Measurements from ENCODE around the gene NR1I3. TPM values are rescaled to one million over a fixed set of nuclear protein-coding genes. Genes with fewer than 3 reads are reported as not detected.

NR1I3 gene
- total RNA-seq, 1 donor from 2014 or later, result not detected

DNA sequence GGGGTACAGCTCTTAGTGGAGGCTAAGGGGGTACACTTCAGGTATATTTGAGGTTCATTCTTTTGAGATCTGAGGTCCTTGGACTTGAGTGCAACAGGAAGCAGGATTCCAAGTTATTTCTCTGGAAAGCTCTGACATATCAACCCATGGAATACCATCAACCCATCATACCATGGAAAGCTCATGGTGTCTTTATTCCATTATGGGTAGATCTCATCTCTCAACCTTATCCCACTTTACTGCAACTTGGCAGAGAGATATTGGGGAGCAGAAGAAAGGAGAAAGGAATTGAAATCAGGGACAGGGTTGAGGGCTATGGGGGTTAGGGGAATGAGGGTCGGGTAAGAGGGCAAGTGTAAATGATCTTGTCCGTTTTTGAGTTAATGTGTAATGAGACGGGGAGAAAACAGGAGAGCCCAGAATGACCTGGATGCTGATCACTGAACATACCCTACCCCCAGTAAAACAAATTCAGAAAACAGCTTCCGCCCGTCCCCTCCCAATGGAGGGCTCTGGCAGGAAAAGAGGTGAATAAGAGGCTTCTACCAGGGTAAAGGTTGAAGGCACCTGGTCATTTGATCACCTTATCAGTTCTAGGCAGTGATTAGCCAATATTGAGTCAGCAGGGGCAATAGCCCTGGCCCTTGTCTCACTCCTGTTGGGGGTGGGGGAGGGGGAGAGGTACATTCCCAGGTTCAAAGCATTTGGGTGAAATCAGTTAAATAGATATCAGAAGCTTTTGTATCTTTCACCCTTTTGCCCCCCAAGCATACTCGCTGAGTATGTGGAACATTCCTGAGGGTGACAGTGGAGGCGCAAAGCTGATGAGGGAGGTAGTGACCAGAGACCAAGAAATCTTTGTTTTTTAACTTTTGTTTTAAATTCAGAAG, 14.0 kb downstream of the NR1I3 start:
- ATAC-seq (ENCODE audit: poor library complexity), result no peak
- intact Hi-C loops (cut with DNase I), result no loop called here

DNA sequence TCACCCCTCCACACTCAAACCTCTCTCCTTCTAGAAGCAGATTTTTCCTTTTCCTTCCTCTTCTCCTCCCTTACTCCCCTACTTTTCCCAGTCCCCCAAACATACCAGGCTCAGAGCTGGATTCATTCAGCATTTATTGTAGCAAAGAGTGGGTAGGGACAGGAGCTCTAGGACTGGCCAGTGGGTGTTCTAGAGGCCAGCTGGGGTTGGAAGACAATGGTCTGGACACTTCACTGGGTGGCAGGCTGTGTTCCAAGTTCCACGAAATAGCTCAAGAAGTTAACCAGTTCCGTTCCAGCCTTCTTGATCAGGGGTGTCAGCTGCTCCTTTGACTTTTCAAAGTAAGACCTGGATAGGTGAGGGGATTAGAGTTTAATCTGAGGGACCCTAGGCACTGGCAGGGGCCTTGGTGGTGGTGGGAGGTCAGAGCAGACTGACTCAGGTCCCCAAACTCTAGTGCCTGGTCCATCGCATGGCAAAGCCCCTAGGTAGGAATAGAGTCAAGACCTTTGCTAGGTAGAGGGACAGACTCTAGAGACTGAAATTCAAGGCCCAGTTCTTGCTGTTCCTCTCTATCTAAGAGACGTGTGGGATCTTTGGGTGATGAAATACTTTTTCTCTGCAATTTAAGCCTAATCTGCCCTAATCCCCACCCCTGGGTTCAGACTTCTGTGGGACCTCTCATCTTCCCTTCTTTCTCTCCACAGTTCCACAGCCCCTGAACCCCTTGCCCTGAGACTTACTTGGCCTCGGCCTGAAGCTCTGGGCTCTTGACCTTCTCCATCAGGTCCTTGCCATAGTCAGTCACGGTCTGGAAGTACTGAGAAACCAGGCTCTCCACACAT, 15.6 kb downstream of the NR1I3 start:
- intact Hi-C loops (cut with DNase I), result no loop called here
- ATAC-seq (ENCODE audit: poor library complexity), result no peak
- DNase-seq, result no peak

More for the DNA sequence above, 14.0 kb downstream of the NR1I3 start:
- no peak for DNase-seq

DNA sequence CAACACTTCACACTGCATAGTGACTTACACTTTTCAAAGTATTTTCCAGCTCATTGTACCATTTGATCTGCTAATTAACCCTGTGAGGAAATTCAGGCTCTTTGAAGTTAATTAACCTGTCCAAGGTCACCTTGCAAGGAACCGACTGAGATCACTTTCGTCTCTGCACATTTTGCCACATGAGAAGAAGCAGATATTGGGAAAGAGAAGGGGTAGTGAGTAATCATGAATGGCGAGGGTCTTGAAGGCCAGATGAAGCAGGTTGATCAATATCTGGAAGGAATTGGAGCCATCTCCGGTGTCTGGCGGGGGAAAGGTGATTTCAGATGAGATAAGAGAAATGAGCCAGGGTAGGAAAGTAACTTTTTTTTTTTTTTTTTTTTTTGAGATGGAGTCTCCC, 18.0 kb downstream of the NR1I3 start:
- intact Hi-C loops (cut with DNase I), result no loop called here
- DNase-seq (no peak), ATAC-seq (ENCODE audit: poor library complexity) (no peak)

DNA sequence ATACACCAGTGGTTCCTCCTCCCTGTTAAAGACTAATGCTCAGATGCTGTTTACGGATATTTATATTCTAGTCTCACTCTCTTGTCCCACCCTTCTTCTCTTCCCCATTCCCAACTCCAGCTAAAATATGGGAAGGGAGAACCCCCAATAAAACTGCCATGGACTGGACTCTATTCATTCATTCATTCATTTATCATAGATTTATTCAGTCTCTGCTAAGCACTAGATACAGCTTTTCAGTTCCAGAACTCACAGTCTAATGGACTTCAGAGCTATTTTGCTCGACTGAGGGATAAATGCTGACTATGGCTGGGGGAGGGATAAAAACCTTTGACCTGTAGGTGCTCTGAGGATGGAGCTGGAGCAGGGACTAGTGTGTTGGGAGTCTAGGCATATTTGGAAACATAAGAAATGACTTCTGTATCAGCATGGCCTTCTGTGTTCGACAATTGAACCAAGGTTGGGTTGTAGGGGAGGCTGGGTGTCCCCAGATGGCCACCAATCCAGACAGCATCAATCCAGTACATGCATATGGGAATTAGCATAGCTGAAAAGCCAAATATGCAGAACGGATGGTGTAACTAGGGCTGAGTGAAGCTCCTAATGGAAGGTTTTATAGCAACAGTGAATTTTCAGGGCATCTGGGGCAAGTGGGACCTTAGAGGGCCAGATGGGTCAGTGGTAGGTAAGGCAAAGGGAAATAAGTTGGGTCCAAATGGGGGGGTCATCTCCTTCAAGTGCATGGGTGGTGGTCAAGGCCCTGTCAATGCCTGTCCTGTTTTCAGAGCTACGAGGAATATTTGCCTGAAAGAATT, 18.7 kb downstream of the NR1I3 start:
- DNase-seq (no peak), ATAC-seq (ENCODE audit: poor library complexity) (no peak)
- intact Hi-C loops (cut with DNase I), result no loop called here

DNA sequence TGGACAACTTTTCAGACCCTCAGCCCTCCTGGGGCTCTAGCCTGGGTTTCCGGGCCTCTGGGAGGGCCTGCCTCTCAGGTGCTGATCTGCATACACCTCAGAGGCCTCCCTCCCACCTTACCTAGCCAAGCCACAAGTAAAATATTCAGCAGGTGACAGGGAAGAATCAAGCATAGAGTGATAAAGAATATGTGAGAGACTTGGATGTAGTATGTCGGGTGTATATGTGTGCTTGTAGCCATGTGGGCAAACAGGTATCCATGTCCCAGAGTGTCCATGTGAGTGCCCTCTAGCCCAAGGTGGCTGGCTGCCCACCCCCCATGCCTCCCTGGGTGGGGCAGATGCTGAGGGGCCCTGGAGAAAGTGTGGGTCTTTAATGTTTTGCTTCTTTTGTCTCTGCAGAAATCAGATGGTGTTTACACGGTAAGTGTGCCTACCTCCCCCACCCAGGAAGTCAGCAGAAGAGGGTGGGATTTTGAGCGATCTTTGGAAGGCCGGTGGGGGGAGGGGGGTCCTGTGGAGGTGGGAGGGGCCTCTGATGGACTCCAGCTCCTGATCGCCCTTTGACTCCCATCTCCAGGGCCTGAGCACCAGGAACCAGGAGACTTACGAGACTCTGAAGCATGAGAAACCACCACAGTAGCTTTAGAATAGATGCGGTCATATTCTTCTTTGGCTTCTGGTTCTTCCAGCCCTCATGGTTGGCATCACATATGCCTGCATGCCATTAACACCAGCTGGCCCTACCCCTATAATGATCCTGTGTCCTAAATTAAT, 19.5 kb downstream of the NR1I3 start:
- DNase-seq, result no peak
- no peak for ATAC-seq (ENCODE audit: poor library complexity)
- intact Hi-C loops (cut with DNase I), result no loop called here

DNA sequence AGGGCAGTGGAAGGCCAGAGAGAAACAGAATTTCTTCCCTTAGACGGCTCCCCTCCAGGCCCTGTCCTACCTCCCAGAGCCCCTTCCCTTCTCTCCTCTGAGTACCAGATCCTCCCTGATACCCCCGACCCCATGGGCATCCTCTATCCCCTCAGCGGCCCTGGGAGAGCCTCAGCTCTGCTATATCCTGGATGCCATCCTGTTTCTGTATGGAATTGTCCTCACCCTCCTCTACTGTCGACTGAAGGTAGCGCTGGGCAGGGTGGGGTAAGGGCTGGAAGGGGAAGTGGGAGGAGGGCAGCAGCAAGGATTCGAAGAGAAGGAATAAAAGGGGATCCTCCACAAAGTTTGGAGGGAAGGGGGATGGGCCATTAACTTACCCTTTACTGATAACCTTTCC, 20.2 kb downstream of the NR1I3 start:
- no peak for ATAC-seq (ENCODE audit: poor library complexity)
- intact Hi-C loops (cut with DNase I), result no loop called here
- DNase-seq, result no peak

DNA sequence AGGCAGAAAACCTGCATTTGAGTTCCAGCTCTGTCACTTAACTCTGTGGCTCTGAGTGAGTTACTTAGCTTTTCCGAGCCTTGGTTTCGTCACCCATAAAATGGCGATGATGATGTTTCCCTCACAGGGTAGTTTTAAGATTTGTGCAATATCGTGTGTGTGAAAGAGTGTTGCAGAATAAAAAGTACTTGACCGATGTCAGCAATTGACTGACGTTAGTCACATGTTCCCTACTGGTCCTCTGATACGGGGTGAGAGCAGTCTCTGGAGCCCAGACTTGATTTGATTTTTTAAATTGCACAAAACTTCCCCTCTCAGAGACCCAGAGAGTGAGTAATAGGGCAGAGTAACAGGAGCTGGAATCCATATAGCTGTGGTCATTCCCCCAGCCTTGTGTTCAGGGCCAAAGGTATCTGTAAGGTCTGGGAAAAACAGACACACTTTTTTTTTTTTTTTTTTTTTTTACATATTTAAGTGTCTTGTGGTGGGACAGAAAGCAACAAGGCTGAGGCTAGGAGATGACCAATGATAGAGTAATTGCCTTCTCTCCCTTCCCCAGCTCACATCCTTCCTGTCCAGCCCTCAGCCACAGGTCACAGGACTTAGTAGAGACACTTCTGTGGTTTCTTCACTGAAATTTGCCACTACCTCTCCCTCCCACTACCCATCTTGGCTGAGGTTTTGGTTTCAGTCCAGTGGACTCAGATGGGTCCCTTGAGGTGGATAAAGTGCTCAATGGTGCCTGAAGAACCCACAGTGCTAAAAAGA, 20.9 kb downstream of the NR1I3 start:
- no peak for DNase-seq
- intact Hi-C loops (cut with DNase I), result no loop called here
- peak; percentile 62 for ATAC-seq (ENCODE audit: poor library complexity)

DNA sequence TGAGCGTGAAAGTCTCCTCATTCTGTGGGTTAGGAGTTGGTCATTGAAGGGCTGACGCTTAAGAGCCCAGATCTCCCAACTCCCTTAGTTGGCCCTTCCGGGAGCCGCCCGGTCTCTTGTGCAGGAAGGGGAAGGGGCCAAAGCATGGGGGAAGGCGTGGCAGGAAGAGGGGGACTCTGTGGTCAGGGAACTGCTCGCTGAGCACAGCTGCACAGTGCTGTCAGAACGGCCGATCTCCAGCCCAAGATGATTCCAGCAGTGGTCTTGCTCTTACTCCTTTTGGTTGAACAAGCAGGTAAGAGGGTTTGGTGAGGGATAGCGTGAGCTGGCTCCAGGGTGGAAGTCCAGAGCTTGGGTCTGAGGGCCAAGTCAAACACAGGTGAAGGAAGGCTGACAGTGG, 22.9 kb downstream of the NR1I3 start, which contains the start of gene FCER1G:
Gene FCER1G (plus strand): TSS at position 220 of the 400 bp plus-strand sequence. CDS start 27 bp downstream, at position 247.
- intact Hi-C loops (cut with DNase I), result no loop called here
- DNase-seq (peak; percentile 81), ATAC-seq (ENCODE audit: poor library complexity) (peak; percentile 60)

DNA sequence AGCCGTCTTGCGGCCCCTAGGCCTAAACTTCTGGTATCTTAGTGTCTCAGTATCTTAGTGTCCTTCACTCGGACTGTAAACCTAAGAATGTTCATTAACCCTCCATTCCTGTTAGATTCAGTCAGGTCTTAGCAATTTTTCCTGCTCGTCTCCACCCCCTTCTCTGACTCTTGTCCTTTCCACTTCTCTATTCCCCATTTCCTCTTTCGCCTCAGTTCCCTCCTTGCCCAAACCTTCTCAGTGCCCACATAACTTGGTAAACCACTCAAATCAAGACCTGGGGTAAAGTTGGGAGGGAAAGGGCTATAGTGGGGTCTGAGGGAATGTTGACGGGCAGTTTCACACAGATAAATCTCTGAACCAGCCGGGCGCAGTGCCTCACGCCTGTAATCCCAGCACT, 23.6 kb downstream of the NR1I3 start:
- peak; percentile 19 for ATAC-seq (ENCODE audit: poor library complexity)
- intact Hi-C loops (cut with DNase I), result no loop called here
- no peak for DNase-seq

DNA sequence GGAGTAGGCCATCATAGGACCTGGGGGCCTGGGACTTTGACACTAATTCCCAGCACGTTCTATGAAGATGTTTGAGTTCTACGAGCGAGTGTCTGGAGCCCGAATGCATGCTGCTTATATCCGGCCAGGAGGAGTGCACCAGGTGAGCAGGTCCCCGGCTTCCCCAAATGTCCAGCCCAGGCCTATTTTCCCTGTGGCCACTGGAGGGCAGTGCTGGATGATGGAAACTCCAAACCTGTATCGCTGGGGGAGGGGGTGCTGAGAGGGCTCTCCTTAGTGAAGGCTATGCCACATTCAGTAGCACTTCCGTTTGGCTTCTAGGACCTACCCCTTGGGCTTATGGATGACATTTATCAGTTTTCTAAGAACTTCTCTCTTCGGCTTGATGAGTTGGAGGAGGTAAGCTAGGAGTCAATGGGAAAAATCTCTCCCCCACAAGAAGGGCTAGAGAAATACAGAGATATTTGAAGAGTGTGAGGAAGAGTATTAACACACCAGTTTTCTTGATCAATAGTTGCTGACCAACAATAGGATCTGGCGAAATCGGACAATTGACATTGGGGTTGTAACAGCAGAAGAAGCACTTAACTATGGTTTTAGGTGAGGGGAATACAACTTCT, 28.1 kb downstream of the NR1I3 start:
- DNase-seq (peak; percentile 82), ATAC-seq (ENCODE audit: poor library complexity) (peak; percentile 72)
- intact Hi-C loops (cut with DNase I), result no loop called here

DNA sequence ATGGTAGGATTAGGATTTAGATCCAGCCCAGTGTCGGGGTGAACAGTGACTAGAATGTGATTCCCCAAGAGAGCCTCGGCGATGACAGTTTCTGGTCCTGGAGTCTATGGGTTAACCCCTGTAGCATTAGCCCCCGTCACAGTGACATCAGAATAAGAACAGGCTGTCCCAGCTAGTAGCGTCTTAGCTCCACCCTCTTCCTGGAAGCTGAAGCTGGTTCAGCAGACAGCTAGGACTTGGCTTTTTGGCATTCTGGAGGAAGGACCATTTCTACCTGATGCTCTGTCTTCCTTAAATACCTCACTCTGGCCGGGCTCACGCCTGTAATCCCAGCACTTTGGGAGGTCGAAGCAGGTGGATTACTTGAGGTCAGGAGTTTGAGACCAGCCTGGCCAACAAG, 30.8 kb downstream of the NR1I3 start:
- intact Hi-C loops (cut with DNase I), result no loop called here
- DNase-seq (peak; percentile 59), ATAC-seq (ENCODE audit: poor library complexity) (peak; percentile 67)

DNA sequence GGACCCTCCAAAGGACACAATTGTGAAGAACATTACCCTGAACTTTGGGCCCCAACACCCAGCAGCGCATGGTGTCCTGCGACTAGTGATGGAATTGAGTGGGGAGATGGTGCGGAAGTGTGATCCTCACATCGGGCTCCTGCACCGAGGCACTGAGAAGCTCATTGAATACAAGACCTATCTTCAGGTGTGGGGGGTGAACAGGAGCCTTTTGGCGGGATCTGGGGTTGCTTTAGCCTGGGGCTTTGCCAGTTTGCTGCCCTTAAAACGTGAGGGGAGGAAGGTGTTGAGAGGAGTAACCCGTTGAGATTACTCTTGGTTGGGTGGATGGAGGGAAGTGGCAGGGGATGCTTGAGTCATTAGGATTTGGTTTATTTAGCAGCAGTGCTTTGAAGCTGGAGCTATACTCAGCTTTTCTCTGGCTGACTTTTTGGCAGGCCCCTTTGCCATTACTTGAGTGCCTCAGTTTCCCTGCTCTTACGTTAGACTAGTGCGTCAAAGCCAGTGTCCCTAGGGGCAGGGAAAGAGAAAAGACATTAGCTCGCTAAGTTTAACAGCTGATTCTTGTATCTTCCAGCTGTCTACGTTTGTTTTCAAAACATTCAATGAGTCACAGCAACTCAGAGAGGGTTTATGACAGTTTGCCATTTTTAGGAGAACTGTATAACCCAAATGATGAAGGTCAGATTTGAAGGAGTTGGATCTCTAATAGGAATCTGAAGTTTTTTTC, 31.4 kb downstream of the NR1I3 start:
- ATAC-seq (ENCODE audit: poor library complexity) (peak; percentile 28), DNase-seq (peak; percentile 48)
- intact Hi-C loops (cut with DNase I), result no loop called here

DNA sequence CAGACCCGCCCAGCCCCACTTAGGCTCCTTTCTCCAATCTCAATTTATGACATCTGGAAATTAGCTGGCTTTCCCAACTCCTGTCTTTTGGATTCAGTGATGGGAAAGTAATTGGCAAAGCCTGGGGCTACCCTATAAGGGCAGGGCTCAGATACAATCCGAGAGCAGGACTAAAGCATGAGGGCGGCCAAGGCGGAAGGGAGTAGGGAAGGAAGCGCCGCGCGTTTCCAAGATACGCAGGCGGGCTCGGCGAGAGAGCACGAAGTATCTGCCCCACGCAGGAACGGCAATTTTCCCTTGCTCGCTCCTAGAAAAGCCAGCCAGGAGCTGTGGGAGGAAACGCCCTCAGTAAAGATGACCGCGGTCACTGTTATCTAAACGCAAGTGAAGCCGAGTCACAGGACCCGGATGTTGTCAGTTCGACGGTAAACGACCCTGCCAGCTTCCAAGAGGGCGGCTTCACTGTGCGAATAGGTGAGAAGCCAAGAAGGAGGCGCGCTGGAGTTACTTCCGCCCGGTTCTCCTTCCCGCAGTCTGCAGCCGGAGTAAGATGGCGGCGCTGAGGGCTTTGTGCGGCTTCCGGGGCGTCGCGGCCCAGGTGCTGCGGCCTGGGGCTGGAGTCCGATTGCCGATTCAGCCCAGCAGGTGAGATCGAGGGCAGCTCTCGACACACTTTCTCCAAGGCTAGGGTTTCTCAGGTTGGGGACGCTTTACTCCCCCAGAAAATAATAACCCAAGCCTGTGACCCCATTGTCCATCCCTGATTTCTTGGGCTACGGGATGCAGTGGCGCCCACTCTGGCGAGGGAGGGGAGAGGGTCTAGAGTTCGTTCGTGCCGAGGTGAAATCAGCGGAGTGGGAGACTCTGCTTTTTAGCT, 35.9 kb downstream of the NR1I3 start, which contains the start of gene NDUFS2:
Gene NDUFS2 (plus strand): TSS at position 532 of the 877 bp plus-strand sequence. CDS start 19 bp downstream, at position 551.
- ATAC-seq (ENCODE audit: poor library complexity) (peak; percentile 87), DNase-seq (peak; percentile 98)
- intact Hi-C loops (cut with DNase I), result no loop called here

DNA sequence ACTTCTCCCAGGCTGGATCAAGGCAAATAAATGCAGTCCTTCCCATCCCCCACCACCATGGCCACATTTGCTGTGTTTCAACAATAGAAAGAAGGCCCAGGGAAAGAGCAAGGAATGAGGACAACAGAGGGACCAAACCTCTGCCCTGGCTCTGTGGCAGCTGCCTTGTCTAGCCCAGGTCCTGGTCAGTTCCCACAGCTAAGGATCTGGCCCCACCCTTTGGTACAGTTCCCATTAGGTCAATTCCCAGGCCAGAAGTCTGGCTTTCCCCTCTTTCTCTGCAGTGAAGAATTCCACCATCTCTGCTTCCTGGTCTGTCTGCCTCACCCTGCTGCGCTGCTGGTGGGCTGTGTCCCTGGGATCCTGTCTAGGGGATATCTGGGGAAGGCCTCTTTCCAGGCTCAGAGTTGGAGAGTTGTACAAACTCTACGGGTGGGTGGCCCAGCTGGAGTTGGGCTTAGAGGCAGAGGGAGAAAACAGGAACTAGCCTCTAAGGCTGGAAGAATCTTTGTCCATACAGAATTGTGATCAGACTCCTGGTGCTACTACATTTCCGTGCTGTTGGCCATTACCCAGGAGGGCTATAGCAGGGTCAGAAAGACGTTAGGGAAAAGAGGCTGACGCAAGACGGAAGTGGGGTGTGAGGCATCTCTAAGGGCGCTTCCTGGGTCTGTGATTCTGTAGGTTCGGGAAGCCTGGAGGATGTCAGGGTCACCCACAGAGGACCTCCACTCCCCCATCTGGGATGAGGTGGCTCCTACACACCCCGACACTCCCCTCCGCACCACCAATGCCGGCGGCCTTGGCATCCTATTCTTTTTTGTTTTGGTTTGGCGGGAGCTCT, 36.8 kb downstream of the NR1I3 start:
- peak; percentile 65 for DNase-seq
- intact Hi-C loops (cut with DNase I), result no loop called here
- ATAC-seq (ENCODE audit: poor library complexity), result peak; percentile 32
